GM15510 (cell line): ENCODE results near the gene CXCR5.

Source experiments
- POLR2A ChIP-seq: IDR thresholded peaks from 3 replicates; pipeline ENCODE4 v1.6.1; 2011; ENCODE audit warnings: borderline replicate concordance; ENCODE audit not compliant: insufficient read length; ENCODE audit errors: extremely low read depth

Gene CXCR5

DNA sequence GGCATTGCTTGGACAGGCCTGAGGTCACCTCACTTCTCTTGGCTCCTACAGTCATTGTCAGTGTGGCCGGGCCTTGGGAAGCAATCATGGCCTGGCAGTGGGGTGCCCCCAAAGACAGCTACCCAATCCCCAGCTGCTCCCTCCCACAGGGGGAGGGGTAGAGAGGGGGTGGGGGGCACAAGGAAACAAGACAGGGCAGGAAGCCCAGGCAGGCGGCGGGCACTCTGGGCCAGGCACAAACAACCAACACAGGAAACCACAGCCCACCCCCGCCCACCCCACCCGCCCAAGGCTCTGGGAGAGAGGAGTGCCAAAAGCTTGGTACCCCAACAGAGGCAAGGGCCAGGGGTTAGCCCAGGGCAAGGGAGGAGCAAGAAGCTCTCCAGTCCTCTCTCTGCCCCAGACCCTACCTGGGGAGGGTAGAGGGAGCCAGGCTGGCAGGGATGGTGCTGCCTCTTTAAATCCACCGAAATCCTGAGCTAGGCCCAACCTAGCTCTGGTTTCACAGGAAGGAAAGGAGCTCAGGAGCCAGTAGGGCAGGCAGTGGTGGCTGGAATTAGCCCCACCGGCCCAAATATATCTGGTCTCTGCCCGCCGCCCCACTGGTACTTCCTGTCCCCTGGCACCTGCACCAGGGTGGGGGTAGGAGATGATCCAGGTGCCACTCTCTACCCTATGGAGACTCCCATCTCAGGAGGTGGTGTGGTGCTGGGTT is 29.9 kb downstream of the CXCR5 start:
- TF ChIP-seq POLR2A: no peak

DNA sequence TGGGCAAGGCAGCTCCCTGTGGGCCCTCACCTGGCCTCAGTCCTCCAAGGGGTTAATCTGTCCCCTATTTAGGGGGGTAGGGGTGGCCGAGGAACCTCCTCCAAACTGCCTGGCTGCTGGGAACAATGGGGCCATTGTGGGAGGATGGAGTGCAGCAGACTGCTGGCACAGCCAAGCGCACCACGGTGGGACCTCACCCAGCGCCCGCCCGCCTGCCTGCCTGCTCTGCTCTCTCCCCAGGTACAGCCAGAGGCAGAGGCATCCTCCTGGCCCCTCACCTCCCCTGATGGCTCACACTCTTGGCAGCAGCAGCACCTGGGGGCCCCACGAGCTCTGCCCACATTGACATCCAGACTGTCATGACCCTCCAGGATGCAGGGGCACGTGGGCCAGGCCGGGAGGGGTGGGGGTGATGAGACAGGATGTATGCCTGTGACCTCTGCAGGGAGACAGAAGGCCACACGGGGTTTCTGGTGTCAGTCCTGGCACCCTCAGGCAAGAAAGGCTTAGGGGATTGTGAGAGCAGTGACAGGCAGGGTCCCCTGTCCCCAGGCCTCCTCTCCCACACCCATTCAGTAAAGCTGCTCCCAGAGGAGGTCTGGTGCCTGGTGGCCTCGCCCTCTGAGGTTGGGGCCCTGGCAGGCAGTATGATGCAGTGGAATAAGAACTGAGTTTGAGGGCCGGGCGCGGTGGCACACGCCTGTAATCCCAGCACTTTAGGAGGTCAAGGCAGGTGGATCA is 30.7 kb downstream of the CXCR5 start:
- TF ChIP-seq POLR2A: no peak

DNA sequence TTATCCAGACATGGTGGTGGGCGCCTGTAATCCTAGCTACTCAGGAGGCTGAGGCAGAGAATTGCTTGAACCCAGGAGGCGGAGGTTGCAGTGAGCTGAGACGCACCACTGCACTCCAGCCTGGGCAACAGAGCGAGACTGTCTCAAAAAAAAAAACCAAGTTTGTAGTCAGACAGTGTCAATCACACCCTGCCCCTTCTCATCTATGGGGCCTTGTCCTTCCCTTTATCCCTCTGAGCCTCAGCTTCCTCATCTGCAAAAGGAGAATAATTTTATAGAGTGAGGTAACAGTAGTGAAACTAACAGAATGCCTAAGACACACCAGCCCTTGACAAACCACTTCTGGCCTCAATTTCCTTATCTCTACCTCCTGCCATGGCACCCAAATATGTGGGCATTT is 31.3 kb downstream of the CXCR5 start:
- no peak for TF ChIP-seq POLR2A

DNA sequence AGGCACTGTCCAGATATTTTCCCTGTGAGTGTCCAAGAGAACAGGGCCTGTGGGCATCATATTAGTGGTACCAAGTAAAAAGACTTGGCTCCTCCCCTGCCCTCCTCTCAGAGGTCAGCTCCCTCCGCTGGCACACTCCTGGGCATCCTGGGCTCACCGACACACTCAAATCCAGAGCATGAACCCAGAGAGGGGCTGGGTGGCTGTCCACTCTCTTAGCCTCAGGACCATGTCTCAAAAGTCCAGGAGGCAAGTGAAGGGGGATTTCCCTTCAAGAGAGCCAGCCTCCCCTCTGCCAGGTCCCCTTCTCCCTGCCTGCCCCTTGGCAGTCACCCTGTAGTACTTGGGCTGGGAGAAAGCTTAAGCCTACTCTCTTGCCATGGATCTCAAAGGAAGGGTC is 31.7 kb downstream of the CXCR5 start:
- no peak for TF ChIP-seq POLR2A

DNA sequence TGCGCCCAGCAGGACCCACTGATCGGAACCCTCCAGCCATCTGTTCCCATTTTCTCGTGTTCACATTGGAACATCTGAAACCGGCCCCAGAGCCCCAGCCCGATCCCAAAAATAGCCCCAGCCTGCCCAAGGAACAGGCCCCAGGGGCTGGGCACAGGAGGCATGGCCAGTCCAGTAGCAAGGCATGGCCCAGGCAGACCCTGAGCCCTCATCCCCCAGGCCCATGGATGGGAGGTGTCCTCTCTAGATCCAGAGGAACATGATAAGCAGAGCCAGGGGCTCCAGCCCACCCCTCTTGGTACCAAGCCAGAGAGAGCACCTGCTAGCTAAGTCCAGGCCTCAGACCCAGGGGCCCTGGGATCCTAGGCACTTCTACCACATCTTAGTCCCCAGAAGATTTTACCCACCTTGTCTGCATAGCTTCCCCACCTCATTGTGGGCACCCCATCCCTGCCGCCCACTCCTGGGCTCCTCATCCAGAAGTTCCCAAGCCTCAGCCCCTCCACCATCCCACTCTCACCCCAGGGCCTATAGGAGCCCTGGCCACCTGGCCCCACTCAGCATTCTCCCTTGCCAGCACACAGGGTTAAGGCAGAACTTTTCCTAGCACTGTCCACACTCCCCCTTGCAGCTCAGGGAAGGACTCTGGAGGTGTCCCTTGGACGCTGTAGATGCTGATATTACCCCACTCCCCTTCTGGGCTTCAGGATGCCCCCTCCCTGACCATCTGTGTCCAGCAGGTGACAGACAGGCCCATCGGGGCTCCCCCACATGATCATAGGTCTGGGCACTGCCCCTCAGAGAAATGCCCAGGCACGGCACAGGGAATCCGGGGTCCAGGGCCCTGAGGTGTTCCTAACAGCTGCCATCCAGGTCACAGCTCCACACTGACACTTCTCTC is 32.5 kb downstream of the CXCR5 start:
- TF ChIP-seq POLR2A: no peak

DNA sequence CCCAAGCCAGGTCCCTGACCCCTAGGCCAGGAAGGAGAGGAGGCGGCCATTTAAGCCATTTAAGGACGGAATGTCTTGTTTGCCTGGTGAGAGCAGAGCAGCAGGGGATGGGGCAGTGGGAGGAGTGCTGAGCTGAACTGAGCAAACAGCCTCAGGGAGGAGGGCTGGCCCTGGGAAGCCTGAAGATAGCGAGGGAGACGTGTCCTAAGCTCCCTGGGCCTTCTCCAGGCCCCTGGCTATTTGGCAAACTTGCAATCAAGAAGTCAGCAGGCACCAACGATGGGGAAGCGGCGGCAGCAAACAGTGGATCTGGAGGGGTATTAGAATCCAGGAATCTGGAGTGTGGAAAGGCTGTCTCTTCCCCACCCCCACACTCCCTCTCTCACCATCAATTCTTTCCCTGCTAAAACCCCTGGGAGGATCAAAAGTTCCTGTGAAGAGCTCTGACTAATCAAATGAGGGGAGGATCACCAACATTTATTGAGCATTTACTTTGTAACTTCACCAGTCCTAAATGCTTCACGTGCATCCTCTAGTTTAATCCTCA is 33.2 kb downstream of the CXCR5 start:
- no peak for TF ChIP-seq POLR2A

DNA sequence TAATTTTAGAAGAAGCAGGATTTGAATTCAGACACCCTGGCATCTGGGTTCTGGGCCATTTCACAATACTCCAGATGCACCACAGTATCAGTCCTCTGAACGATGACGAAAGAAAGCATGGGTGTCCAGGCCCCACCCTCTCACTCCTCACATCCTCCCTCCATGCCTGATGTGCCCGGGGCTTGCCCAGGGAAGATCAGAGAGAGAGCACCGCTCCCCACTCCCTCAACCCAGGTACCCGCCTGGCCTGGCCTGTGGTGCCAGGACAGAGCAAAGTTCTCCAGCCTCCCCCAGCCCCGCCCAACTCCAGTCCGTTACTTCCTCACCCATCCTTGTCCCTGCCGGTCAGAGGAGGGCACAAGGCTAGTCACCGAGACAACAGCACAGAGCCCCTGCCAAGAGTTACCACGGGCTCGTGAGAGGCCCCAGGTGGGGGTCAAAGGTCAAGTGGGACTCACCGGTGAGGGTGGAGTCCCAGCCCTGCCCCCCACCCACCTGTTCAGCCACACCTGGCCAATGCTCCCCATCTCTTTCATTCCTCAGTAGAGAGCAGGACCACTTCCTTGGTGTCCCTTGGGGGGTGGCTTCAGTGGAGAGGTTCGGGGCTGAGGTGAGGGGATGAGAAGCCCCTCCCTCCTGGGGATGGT is 33.9 kb downstream of the CXCR5 start:
- TF ChIP-seq POLR2A: no peak

DNA sequence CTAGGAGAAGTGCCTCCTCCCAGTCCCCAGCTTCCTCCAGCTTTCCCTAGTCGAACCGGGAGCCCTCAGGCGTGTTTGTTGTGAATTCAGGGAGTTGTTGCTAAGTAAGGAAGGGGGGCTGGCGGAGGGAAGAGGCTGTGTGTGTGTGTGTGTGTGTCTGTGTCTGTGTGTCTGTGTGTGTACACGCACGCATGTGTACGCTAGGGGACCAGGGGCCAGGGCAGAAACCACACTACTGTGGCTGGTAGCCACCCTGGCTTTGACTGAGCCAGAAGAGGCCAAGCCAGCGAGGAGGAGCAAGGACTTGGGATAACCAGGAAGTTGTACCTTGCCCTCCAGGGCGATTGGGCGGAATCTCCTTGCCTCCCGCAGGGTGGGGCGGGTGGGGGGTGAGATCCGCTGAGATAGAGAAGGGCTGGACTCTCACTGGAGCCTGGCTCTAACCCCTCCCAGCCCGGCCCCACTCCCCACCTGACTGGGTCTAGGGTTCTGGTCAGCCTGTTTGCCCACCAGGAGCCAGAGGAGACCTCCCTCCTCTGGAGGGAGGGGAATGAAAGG is 34.5 kb downstream of the CXCR5 start:
- no peak for TF ChIP-seq POLR2A

DNA sequence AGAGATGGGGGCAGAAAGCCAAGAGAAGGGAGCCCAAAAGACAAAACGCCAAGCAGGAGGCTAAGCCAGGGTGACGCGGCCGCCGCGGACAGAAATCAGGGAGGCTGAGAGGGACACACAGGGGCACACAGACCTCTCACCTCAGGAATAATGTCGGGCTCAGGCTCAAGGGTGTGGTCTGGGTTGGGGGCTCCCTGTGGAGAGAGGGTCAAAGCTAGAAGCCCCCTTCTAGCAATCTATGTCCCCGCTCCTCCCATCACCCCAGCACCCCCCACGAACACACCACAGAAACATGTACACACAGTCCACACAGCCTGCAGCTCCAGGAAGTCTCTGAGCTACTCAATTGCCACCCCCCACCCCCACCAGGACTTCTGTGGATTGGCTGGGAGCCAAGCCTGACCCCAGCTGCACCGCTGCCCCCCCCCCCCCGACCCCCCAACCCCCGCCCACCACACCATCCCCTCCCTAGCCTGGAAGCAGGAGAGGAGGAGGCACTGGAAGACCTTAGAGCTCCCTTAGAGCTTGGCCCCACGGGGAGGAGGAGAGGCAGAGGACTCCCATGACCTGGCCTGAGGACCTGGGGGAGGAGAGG is 35.1 kb downstream of the CXCR5 start:
- no peak for TF ChIP-seq POLR2A

DNA sequence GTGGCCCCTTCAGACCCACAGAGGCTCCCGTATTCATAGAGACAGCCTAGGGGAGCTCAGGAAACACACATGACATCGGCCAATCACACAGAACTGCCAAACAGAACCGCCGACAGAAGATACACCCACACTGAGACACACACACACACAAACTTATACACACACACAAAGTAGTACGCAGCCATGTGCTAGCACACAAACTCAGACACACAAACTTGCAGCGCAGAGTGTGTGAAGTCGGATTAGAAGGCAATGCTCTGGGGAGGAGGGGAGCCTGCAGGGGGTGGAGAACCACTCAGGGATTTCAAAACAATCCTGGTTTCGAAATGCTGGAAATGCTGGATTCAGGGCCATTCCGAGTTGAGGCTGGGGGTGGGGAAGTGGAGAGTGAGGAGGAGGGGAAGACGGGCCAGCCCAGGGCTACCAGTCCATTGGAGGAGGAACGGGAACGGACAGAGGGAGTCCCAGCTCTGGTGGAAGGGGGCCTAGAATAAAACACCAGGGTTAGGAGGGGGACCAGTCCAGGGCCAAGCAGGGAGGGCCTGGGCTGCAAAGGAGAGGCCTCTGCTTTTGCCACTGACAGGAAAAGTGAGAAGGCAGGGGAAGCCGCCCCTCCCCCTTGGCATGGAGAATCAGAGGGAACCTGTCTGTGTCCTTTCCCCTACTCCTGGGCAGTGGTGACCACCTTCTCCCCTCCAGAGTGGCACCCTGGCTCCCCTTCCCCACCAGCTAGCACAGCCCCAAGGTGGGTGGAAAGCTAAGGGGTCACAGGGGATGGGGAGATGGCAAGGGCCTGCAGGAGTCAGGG is 37.6 kb downstream of the CXCR5 start:
- TF ChIP-seq POLR2A: no peak

DNA sequence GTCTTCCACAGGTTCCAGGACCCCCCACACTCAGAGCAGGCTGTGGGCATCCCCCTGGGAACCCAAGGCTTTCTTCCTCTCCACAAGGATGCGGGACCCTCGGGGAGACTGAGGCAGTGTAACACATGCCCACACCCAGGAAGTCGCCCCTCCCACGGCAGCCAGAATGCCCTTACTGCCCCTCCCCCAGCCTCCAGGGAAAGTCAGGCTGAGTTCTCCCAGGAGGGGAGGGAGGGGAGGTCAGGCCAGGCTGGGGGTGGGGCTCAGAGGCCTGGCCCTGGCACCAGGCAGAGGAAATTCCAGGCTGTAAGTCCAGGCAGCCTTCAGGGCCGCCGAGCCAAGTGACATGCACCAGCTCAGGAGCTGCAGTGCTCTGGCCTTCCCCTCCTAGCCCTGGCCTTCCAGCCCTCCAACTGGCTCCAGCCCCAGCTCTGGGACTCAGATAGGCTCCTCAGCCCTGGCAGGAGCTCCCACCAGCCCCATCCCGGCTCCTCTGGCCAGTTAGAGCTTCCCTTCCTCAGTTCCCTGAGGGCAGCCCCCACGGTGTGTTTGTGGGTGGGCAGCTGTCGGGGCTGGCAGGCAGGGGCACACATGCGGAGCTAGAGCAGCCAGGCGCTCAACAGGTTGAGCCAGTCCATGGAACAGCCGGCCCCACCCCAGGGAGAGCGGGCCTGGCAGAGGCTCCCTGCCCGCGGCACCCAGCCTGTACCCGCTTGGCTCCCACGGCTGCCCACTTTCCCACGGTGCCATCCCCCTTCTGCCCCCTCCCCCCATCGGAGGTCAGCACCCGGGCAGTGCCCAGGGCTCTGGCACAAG is 38.4 kb downstream of the CXCR5 start:
- no peak for TF ChIP-seq POLR2A

DNA sequence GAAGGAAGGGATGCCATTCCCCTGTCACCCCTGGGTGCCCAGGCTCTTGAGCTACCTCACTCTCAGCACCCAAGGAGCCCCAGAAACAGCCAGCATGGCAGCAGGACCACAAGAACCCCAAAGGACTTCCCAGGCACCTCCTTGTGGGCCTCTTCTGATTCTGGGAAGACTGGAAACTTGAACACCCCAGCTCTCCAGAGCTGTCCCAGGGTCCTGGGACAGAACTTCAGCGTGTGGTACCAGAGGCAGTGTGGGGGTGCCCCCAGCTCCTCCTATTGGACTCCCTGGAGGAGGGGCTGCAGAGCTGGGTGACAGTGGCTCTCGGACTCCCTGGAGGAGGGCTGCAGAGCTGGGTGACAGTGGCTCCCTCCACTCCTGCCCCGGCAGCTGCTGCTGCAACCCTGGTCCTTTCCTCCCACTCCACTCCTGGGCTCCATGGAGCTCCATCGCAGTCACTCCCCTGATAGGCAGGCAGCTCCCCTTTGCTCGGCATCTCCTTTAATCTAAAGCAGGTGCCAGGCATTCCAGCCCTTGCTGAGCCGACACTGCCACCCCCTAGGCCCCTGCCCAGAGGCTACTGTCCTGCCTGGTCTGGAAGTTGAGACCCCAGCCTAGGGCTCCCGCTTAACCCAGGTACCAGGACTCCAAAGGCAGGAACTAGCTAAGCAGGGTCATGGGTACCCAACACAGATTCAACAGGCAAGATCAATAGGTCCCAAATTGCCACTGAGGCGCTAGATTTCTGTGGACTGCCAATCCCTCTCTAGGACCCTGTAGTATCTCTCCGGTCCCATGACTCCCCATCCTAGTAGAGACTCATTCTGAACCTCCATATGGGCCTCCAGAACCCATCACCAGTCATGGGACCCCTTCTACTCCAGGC is 39.3 kb downstream of the CXCR5 start:
- no peak for TF ChIP-seq POLR2A
